HG02623 (cell line): ENCODE data around the gene ATF6.
"Not testable (repeated sequence)": the region's sequence is repeated elsewhere in the genome, so short reads cannot be mapped to it uniquely, and the experiment has no call there.

Experiments
- ATAC-seq: cut with Tn5 transposase; IDR thresholded peaks from one replicate; pipeline ENCODE4 v1.9.1; 2021; ENCODE audit warnings: moderate library complexity; ENCODE audit not compliant: unreplicated experiment

Gene ATF6

DNA sequence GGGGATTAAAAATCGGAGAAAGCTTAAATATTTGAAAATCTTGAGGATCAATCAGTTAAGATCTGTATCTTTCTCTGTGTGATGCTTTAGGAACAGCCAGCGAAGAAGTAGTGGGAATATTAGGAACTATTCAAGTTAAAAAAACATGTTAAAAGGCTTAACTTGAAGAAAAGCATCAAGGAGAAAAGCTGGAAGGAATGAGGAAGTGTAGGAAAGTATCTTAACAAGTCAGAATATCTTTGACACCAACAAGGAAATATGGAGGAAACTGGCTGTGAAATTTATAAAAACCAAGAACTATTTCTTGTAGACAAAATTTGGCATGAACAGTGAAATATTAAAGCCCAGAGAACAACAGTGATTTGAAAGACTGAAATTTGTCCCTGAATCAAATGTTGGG, 60.4 kb downstream of the ATF6 start:
- ATAC-seq: no peak

GRCh38 chr1:161827786-161828185, 61.7 kb downstream of the ATF6 start:
- ATAC-seq: no peak

DNA sequence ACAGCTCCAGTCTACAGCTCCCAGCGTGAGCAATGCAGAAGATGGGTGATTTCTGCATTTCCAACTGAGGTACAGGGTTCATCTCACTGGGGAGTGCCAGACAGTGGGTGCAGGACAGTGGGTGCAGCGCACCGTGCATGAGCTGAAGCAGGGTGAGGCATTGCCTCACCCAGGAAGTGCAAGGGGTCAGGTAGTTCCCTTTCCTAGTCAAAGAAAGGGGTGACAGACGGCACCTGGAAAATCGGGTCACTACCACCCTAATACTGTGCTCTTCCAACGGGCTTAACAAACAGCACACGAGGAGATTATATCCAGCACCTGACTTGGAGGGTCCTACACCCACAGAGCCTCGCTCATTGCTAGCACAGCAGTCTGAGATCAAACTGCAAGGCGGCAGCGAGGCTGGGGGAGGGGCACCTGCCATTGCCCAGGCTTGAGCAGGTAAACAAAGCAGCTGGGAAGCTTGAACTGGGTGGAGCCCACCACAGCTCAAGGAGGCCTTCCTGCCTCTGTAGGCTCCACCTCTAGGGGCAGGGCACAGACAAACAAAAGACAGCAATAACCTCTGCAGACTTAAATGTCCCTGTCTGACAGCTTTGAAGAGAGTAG, 66.3 kb downstream of the ATF6 start:
- ATAC-seq: not testable (repeated sequence)

- no peak for ATAC-seq
Observed at GRCh38 chr1:161834967-161835550, 68.9 kb downstream of the ATF6 start.

- no peak for ATAC-seq
Observed at GRCh38 chr1:161836018-161836417, 69.9 kb downstream of the ATF6 start.

- no peak for ATAC-seq
Observed at GRCh38 chr1:161838362-161838761, 72.2 kb downstream of the ATF6 start.

- no peak for ATAC-seq
Observed at GRCh38 chr1:161838885-161839284, 72.8 kb downstream of the ATF6 start.

GRCh38 chr1:161839591-161839990, 73.5 kb downstream of the ATF6 start:
- ATAC-seq: no peak

DNA sequence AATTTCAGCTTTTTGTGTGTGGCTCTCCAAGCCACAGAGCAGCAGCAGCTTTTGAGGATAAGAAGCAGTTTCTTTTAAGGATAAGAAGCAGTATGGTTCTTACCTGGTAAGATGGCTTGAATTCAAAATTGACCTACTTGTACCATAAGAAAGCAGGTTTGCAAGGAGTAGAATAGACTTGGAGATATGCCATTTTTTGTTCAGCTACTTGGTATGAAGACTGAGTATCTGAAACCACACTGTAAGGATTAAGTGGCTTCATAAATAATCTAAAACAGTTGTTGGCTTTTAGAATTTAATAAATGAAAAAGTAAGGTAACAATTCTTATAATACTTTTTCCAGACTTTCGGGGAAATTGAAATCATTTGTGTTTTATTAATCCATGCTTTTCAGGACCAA, 74.2 kb downstream of the ATF6 start:
- ATAC-seq: no peak

DNA sequence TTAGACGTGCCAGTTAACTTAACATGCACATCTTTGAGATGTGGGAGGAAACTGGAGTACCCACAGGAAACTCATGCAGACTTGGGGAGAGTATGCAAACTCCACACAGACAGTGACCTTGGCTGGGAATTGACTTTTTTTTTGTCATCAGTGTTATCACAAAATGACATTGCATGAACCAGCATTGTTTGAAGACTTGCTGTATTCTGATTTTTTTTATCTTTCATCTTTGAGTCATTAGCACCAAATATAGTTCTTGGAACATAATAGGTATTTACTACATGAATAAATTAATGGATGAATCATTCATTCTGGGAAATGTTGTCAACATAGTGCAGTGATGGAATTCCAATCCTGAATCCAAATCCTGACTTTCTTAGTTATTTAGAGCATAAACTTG, 77.0 kb downstream of the ATF6 start:
- no peak for ATAC-seq

- ATAC-seq: no peak
Observed at GRCh38 chr1:161844696-161845095, 78.6 kb downstream of the ATF6 start.

DNA sequence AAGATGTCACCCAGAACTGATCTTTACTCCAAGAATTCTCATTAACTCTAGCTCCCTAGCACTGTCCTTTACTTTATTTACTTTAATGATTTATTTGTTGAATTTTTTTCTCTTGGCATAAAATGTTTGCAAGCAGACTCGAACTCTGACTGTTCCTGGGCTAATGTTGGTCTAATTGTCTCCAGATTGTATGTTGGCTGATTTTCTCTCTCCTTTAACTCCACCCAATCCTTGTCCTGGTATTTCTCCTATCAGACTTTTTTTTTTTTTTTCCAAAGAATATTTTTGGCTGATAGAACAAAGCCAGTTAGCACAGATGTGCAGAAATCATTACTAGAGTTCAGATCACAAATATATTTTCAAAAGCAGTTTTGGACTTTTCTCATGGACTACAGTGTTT, 82.6 kb downstream of the ATF6 start:
- ATAC-seq: no peak

DNA sequence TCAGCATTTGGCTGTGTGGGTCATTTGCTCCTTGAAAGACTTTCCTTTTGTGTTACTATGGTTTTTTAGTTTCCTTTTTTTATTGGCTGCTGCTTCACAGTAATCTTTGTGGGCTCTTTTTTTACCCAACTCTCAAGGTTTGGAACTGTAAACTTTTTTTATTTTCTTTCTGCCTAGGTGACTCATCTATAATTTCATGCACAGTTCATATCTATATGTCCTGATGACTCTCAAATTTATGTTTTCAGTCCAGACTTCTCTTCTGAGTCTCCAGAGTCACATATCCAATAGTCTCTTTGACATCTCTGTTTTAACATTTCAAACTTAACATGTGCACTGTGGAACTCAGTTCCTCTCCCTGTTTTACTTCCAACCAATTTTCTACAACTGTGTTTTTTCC, 83.4 kb downstream of the ATF6 start:
- no peak for ATAC-seq

GRCh38 chr1:161855260-161855659, 89.1 kb downstream of the ATF6 start:
- ATAC-seq: no peak

DNA sequence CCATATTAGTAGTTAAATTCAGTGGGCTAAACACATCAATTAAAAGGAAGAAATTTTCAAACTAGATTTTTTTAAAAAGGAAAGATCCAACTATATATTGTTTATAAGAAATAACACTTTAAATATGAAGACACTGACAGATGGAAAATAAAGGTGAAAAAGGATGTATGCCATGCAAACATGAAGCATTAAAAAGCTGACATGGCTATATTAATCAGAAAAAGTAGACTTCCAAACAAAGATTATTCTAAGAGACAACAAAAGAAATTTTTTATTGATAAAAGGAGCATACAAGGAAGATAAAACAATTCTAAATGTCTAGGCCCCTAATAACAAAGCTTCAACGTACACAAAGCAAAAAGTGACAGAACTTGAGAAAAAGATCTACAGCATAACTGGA, 92.2 kb downstream of the ATF6 start:
- ATAC-seq: no peak

GRCh38 chr1:161863549-161863948, 97.4 kb downstream of the ATF6 start:
- ATAC-seq: no peak

GRCh38 chr1:161864577-161864976, 98.5 kb downstream of the ATF6 start:
- ATAC-seq: no peak

GRCh38 chr1:161866241-161866640, 100.1 kb downstream of the ATF6 start:
- ATAC-seq: no peak

- no peak for ATAC-seq
Observed at GRCh38 chr1:161868832-161869231, 102.7 kb downstream of the ATF6 start.

GRCh38 chr1:161869291-161869690, 103.2 kb downstream of the ATF6 start:
- ATAC-seq: no peak

GRCh38 chr1:161872506-161872905, 106.4 kb downstream of the ATF6 start:
- no peak for ATAC-seq

DNA sequence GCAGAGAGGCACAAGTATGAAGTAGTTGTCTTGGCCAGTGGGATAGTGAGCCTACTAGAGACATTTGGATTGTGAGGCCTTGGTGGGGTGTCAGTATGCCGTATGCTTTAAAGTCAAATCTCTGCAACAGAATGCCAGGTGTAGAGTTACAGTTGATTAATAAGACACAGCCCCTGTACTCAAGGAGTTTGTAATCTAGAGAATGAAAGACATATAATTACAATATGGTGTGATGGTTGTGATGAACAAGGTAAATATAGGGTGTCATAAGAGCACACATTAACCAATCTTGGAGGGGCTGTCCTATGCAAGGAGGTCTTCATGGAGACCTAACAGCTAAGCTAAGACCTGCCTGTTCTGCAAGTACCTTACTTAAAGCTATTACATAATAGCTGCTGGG, 113.1 kb downstream of the ATF6 start:
- no peak for ATAC-seq

GRCh38 chr1:161884475-161884874, 118.4 kb downstream of the ATF6 start:
- ATAC-seq: no peak
